ENCODE data around the gene ZNF888.
"Not testable (repeated sequence)": the region's sequence is repeated elsewhere in the genome, so short reads cannot be mapped to it uniquely, and the experiment has no call there.

ZNF888 gene

GRCh38 chr19:52922841-52923777 is at the start of gene ZNF888:
TSS of gene ZNF888 (minus strand) at chr19:52923428. CDS start at chr19:52917873, 5,555 bp downstream.
- in situ Hi-C loops (cut with HindIII; ENCODE audit: low pct_ligation_motif_present, low pct_unique_long_range_greater_than_20kb, low sequenced_read_pairs), result no loop called here

GRCh38 chr19:52967772-52968171 is 44.5 kb upstream of the ZNF888 start:
- DNase-seq, result no peak
- in situ Hi-C loops (cut with HindIII; ENCODE audit: low pct_ligation_motif_present, low pct_unique_long_range_greater_than_20kb, low sequenced_read_pairs), result no loop called here

More at GRCh38 chr19:52922841-52923777, at the start of gene ZNF888:
- DNase-seq, result no peak

GRCh38 chr19:52963247-52963618 is 40.0 kb upstream of the ZNF888 start:
- no peak for DNase-seq
- in situ Hi-C loops (cut with HindIII; ENCODE audit: low pct_ligation_motif_present, low pct_unique_long_range_greater_than_20kb, low sequenced_read_pairs), result no loop called here

GRCh38 chr19:52962394-52963246 is 39.4 kb upstream of the ZNF888 start, which contains the start of gene ZNF816:
TSS of gene ZNF816 (minus strand) at chr19:52962881. CDS start at chr19:52956089, 6,792 bp downstream.
- DNase-seq, result no peak
- in situ Hi-C loops (cut with HindIII; ENCODE audit: low pct_ligation_motif_present, low pct_unique_long_range_greater_than_20kb, low sequenced_read_pairs), result no loop called here

GRCh38 chr19:52961981-52962380 is 38.8 kb upstream of the ZNF888 start:
- DNase-seq, result no peak
- in situ Hi-C loops (cut with HindIII; ENCODE audit: low pct_ligation_motif_present, low pct_unique_long_range_greater_than_20kb, low sequenced_read_pairs), result no loop called here

- in situ Hi-C loops (cut with HindIII; ENCODE audit: low pct_ligation_motif_present, low pct_unique_long_range_greater_than_20kb, low sequenced_read_pairs), result no loop called here
- no peak for DNase-seq
Observed at GRCh38 chr19:52959613-52960295, 36.5 kb upstream of the ZNF888 start.

- in situ Hi-C loops (cut with HindIII; ENCODE audit: low pct_ligation_motif_present, low pct_unique_long_range_greater_than_20kb, low sequenced_read_pairs), result no loop called here
- DNase-seq, result no peak
Observed at GRCh38 chr19:52957591-52957990, 34.4 kb upstream of the ZNF888 start.

GRCh38 chr19:52956917-52957316 is 33.7 kb upstream of the ZNF888 start:
- in situ Hi-C loops (cut with HindIII; ENCODE audit: low pct_ligation_motif_present, low pct_unique_long_range_greater_than_20kb, low sequenced_read_pairs), result no loop called here
- no peak for DNase-seq

GRCh38 chr19:52949422-52949821 is 26.2 kb upstream of the ZNF888 start:
- DNase-seq, result no peak
- in situ Hi-C loops (cut with HindIII; ENCODE audit: low pct_ligation_motif_present, low pct_unique_long_range_greater_than_20kb, low sequenced_read_pairs), result no loop called here

- in situ Hi-C loops (cut with HindIII; ENCODE audit: low pct_ligation_motif_present, low pct_unique_long_range_greater_than_20kb, low sequenced_read_pairs), result no loop called here
- DNase-seq, result no peak
Observed at GRCh38 chr19:52948025-52948770, 25.0 kb upstream of the ZNF888 start.

- no peak for DNase-seq
- in situ Hi-C loops (cut with HindIII; ENCODE audit: low pct_ligation_motif_present, low pct_unique_long_range_greater_than_20kb, low sequenced_read_pairs), result no loop called here
Observed at GRCh38 chr19:52946322-52947310, 23.4 kb upstream of the ZNF888 start.

- in situ Hi-C loops (cut with HindIII; ENCODE audit: low pct_ligation_motif_present, low pct_unique_long_range_greater_than_20kb, low sequenced_read_pairs), result no loop called here
- DNase-seq, result no peak
Observed at GRCh38 chr19:52945652-52946321, 22.6 kb upstream of the ZNF888 start.

- DNase-seq; in situ Hi-C loops (cut with HindIII; ENCODE audit: low pct_ligation_motif_present, low pct_unique_long_range_greater_than_20kb, low sequenced_read_pairs): not testable (repeated sequence)
Observed at GRCh38 chr19:52944703-52945493, 21.7 kb upstream of the ZNF888 start.

- in situ Hi-C loops (cut with HindIII; ENCODE audit: low pct_ligation_motif_present, low pct_unique_long_range_greater_than_20kb, low sequenced_read_pairs), result no loop called here
- DNase-seq, result no peak
Observed at GRCh38 chr19:52943884-52944643, 20.8 kb upstream of the ZNF888 start.

All from ACHN (cell line).